Caco-2 (cell line): ENCODE data around the gene SEPTIN2. TPM values are rescaled to one million over a fixed set of nuclear protein-coding genes. Genes with fewer than 3 reads are reported as not detected.

Experiments used
- BruUV-seq: library from RNA; stranded (reverse); fragments of 400-500 nt; replicated peaks from 2 replicates; lab custom pipeline; 2021; lab: Mats Ljungman, UMichigan
- CTCF ChIA-PET: fragments of 300-600 bp; sonication (Branson Sonifier 250); formaldehyde crosslinking; loops from one replicate; lab custom pipeline; 2022; ENCODE audit warnings: antibody characterized with exemption; lab: Charles Lee
- POLR2A ChIA-PET: fragments of 300-600 bp; sonication (Branson Sonifier 250); formaldehyde crosslinking; loops from one replicate; lab custom pipeline; 2022; ENCODE audit warnings: antibody characterized with exemption; lab: Charles Lee
- DNase-seq, 2 experiments: peaks; one replicate each; pipeline versions ENCODE4 v3.0.0 to v3.0.0-alpha.2; 2020 to 2022
- H3K27me3 ChIP-seq: replicated peaks from 2 replicates; pipeline ENCODE4 v1.6.0; 2011; ENCODE audit warnings: low read length; ENCODE audit not compliant: control insufficient read depth, insufficient read depth
- H3K36me3 ChIP-seq: 2 replicates; pipeline ENCODE4 v1.5.1; 2011; ENCODE audit warnings: low read length; ENCODE audit not compliant: control insufficient read depth, insufficient read depth
- H3K4me1 ChIP-seq: fragments of 250-450 bp; sonication (Bioruptor Pico); 2 replicates; pipeline ENCODE4 v1.5.1; 2020; ENCODE audit warnings: mild to moderate bottlenecking
- H3K4me3 ChIP-seq: 2 replicates; pipeline ENCODE4 v1.5.1; 2011; ENCODE audit warnings: low read depth, mild to moderate bottlenecking, control low read depth, low read length
- H3K9me3 ChIP-seq: fragments of 250-450 bp; sonication (Bioruptor Pico); 2 replicates; pipeline ENCODE4 v1.5.1; 2020; ENCODE audit warnings: mild to moderate bottlenecking, moderate library complexity
- H3K27ac Mint-ChIP-seq: one replicate; pipeline ENCODE4 v1.8.0; 2022; ENCODE audit warnings: mixed read lengths; ENCODE audit not compliant: unreplicated experiment
- H3K27me3 Mint-ChIP-seq: one replicate; pipeline ENCODE4 v1.8.0; 2022; ENCODE audit warnings: mixed read lengths; ENCODE audit not compliant: insufficient read depth, unreplicated experiment
- H3K36me3 Mint-ChIP-seq: one replicate; pipeline ENCODE4 v1.8.0; 2022; ENCODE audit warnings: mild to moderate bottlenecking, mixed read lengths; ENCODE audit not compliant: insufficient read depth, unreplicated experiment
- H3K4me1 Mint-ChIP-seq: one replicate; pipeline ENCODE4 v1.8.0; 2022; ENCODE audit warnings: low read depth, mixed read lengths; ENCODE audit not compliant: unreplicated experiment
- H3K4me3 Mint-ChIP-seq: one replicate; pipeline ENCODE4 v1.8.0; 2022; ENCODE audit warnings: mild to moderate bottlenecking, moderate library complexity, mixed read lengths; ENCODE audit not compliant: unreplicated experiment
- H3K9me3 Mint-ChIP-seq: one replicate; pipeline ENCODE4 v1.8.0; 2022; ENCODE audit warnings: mixed read lengths; ENCODE audit not compliant: unreplicated experiment
- CTCF ChIP-seq, 2 experiments: fragments of 200-600 bp in 1 of 2; IDR thresholded peaks; 1 replicate in 1 of 2; 2 replicates in 1 of 2; pipeline versions ENCODE4 v1.5.1 to v1.8.0; 2011 to 2022; ENCODE audit warnings: antibody characterized with exemption in 1 of 2, control low read depth in 1 of 2, inconsistent platforms in 1 of 2, low read depth in 1 of 2, low read length in 1 of 2, mild to moderate bottlenecking in 1 of 2, moderate library complexity in 1 of 2; ENCODE audit not compliant: insufficient read depth in 1 of 2, severe bottlenecking in 1 of 2, unreplicated experiment in 1 of 2
- intact Hi-C: fragments of 100-400 bp; cut with micrococcal nuclease; formaldehyde crosslinking; loops from one replicate; pipeline ENCODE4 v1.10.0; 2022; ENCODE audit not compliant: unreplicated experiment
- total RNA-seq: library from RNA; stranded (reverse); gene quantifications from 2 replicates; pipeline ENCODE4 v1.2.3, GENCODE V29; 2022

Gene SEPTIN2
- total RNA-seq, 1 experiment from 2014 or later = 209 TPM

GRCh38 chr2:241270531-241270930 is 45.2 kb upstream of the SEPTIN2 start:
- peak overlapping the region; percentile 77 for H3K4me3 Mint-ChIP-seq
- peaks cover 71% of the 10 kb centered on the region for H3K36me3 Mint-ChIP-seq
- Histone ChIP-seq H3K27me3 (no peaks in the 10 kb centered on the region), H3K9me3 (no peaks in the 10 kb centered on the region), H3K4me1 (peaks cover 11% of the 10 kb centered on the region; the same call in 1 of the 2 replicates), H3K36me3 (no peaks in the 10 kb centered on the region; the same call in 1 of the 2 replicates), H3K4me3 (no peak overlapping the region)
- no peaks in the 10 kb centered on the region for H3K27me3 Mint-ChIP-seq
- ChIA-PET CTCF (no interaction called here), POLR2A (interaction anchor here (0.5 kb wide), 1 partner anchor 9 kb away, joined by 3 read pairs; no protein-coding TSS in a partner anchor)
- H3K9me3 Mint-ChIP-seq = peaks cover 2% of the 10 kb centered on the region
- H3K27ac Mint-ChIP-seq = peak overlapping the region; percentile 76
- no TSS peak for BruUV-seq
- H3K4me1 Mint-ChIP-seq = peaks cover 32% of the 10 kb centered on the region
- DNase-seq = no peak
- TF ChIP-seq CTCF (IDR thresholded peaks at IDR 0.05; ENCODE audit: insufficient read depth in 1 of 2, low read depth in 1 of 2, low read length in 1 of 2, severe bottlenecking in 1 of 2, unreplicated experiment in 1 of 2) = no peak
- intact Hi-C loops = no loop called here

- no peaks in the 10 kb centered on the region for H3K27me3 Mint-ChIP-seq
- DNase-seq = peak; percentile 62 to 71
- peak overlapping the region; percentile 76 for H3K27ac Mint-ChIP-seq
- ChIA-PET POLR2A (no interaction called here), CTCF (no interaction called here)
- peaks cover 61% of the 10 kb centered on the region for H3K36me3 Mint-ChIP-seq
- peak overlapping the region; percentile 77 for H3K4me3 Mint-ChIP-seq
- peaks cover 11% of the 10 kb centered on the region; the same call in 1 of the 2 replicates for H3K4me1 ChIP-seq
- H3K4me1 Mint-ChIP-seq = peaks cover 38% of the 10 kb centered on the region
- H3K27me3 ChIP-seq = no peaks in the 10 kb centered on the region
- TF ChIP-seq CTCF (IDR thresholded peaks at IDR 0.05; ENCODE audit: insufficient read depth in 1 of 2, low read depth in 1 of 2, low read length in 1 of 2, severe bottlenecking in 1 of 2, unreplicated experiment in 1 of 2) = no peak
- H3K9me3 ChIP-seq = no peaks in the 10 kb centered on the region
- BruUV-seq = no TSS peak
- intact Hi-C loops = loop anchor here (2.0 kb wide), 1 partner anchor 43 kb away; the partner anchor contains the start of genes HDLBP and SEPTIN2
- peak overlapping the region; percentile 49 for H3K4me3 ChIP-seq
- H3K9me3 Mint-ChIP-seq = peaks cover 9% of the 10 kb centered on the region
- H3K36me3 ChIP-seq = no peaks in the 10 kb centered on the region; the same call in 1 of the 2 replicates
Observed at GRCh38 chr2:241271706-241272302, 43.9 kb upstream of the SEPTIN2 start.

- Histone ChIP-seq H3K27me3 (no peaks in the 10 kb centered on the region), H3K4me3 (peak overlapping the region; percentile 49), H3K9me3 (no peaks in the 10 kb centered on the region), H3K36me3 (no peaks in the 10 kb centered on the region; the same call in 1 of the 2 replicates), H3K4me1 (peaks cover 11% of the 10 kb centered on the region; the same call in 1 of the 2 replicates)
- Mint-ChIP-seq H3K4me3 (peak overlapping the region; percentile 77), H3K36me3 (peaks cover 54% of the 10 kb centered on the region), H3K27ac (peak overlapping the region; percentile 76), H3K27me3 (no peaks in the 10 kb centered on the region), H3K9me3 (peaks cover 9% of the 10 kb centered on the region), H3K4me1 (peaks cover 38% of the 10 kb centered on the region)
- POLR2A ChIA-PET = no interaction called here
- CTCF ChIA-PET = no interaction called here
- no TSS peak for BruUV-seq
- intact Hi-C loops = loop anchor here (2.0 kb wide), 1 partner anchor 42 kb away; the partner anchor contains the start of genes HDLBP and SEPTIN2
- DNase-seq = peak; percentile 42 to 69
- TF ChIP-seq CTCF (IDR thresholded peaks at IDR 0.05; ENCODE audit: insufficient read depth in 1 of 2, low read depth in 1 of 2, low read length in 1 of 2, severe bottlenecking in 1 of 2, unreplicated experiment in 1 of 2) = no peak
Observed at GRCh38 chr2:241272303-241273209, 43.2 kb upstream of the SEPTIN2 start.
